ENCODE results near the gene TUBD1. TPM values are rescaled to one million over a fixed set of nuclear protein-coding genes. Genes with fewer than 3 reads are reported as not detected.
"Not testable (repeated sequence)": the region's sequence is repeated elsewhere in the genome, so short reads cannot be mapped to it uniquely, and the experiment has no call there.

TUBD1 gene
- total RNA-seq, 1 donor from 2014 or later: 0.64 TPM

- peaks cover 17 to 22% of the 10 kb centered on the region in 2 donors for H3K36me3 ChIP-seq
- no peaks in the 10 kb centered on the region for H3K27me3 ChIP-seq
- intact Hi-C loops (cut with DNase I): no loop called here
- TF ChIP-seq CTCF (IDR thresholded peaks at IDR 0.05): no peak
- H3K4me3 ChIP-seq: no peak overlapping the region
- H3K9me3 ChIP-seq: no peaks in the 10 kb centered on the region
- DNase-seq (ENCODE audit: low spot score in 2 of 2): peak in 1 of 2 donors; percentile 16
- H3K4me1 ChIP-seq: peaks cover 0 to 15% of the 10 kb centered on the region in 2 donors
- no peak overlapping the region for H3K27ac ChIP-seq
Observed at GRCh38 chr17:59858167-59858816, 34.5 kb downstream of the TUBD1 start.

GRCh38 chr17:59856859-59857794 lies 35.6 kb downstream of the TUBD1 start:
- H3K27ac ChIP-seq: peak overlapping the region in 1 of 2 donors; percentile 63
- H3K4me3 ChIP-seq: no peak overlapping the region
- intact Hi-C loops (cut with DNase I): no loop called here

GRCh38 chr17:59853919-59854729 lies 38.6 kb downstream of the TUBD1 start:
- H3K36me3 ChIP-seq; H3K4me3 ChIP-seq; H3K9me3 ChIP-seq; H3K27me3 ChIP-seq; intact Hi-C loops (cut with DNase I): not testable (repeated sequence)
- peak in 1 of 2 donors; percentile 51 for DNase-seq (ENCODE audit: low spot score in 2 of 2)
- Histone ChIP-seq H3K27ac (peak overlapping the region; percentile 60 to 63), H3K4me1 (peaks cover 0 to 29% of the 10 kb centered on the region in 2 donors)

More at GRCh38 chr17:59856859-59857794, 35.6 kb downstream of the TUBD1 start:
- Histone ChIP-seq H3K36me3 (peaks cover 11% of the 10 kb centered on the region in 2 donors), H3K4me1 (peaks cover 0 to 22% of the 10 kb centered on the region in 2 donors), H3K9me3 (no peaks in the 10 kb centered on the region), H3K27me3 (no peaks in the 10 kb centered on the region)
- TF ChIP-seq CTCF (IDR thresholded peaks at IDR 0.05): no peak
- peak in 1 of 2 donors; percentile 19 for DNase-seq (ENCODE audit: low spot score in 2 of 2)

- peak in 2 of 3 experiments; percentile 9 to 21 for TF ChIP-seq CTCF (IDR thresholded peaks at IDR 0.05)
- peaks cover 0 to 28% of the 10 kb centered on the region in 2 donors for H3K4me1 ChIP-seq
Observed at GRCh38 chr17:59853168-59853918, 39.4 kb downstream of the TUBD1 start.

GRCh38 chr17:59852847-59853167 lies 39.9 kb downstream of the TUBD1 start:
- H3K27ac ChIP-seq: peak overlapping the region; percentile 60 to 63

More at GRCh38 chr17:59853168-59853918, 39.4 kb downstream of the TUBD1 start:
- peak in 1 of 2 donors; percentile 71 for DNase-seq (ENCODE audit: low spot score in 2 of 2)
- intact Hi-C loops (cut with DNase I): no loop called here
- Histone ChIP-seq H3K27me3 (no peaks in the 10 kb centered on the region), H3K9me3 (no peaks in the 10 kb centered on the region), H3K36me3 (no peaks in the 10 kb centered on the region), H3K27ac (peak overlapping the region; percentile 60 to 63), H3K4me3 (no peak overlapping the region)

More at GRCh38 chr17:59852847-59853167, 39.9 kb downstream of the TUBD1 start:
- intact Hi-C loops (cut with DNase I); H3K36me3 ChIP-seq; H3K9me3 ChIP-seq; H3K4me3 ChIP-seq; H3K27me3 ChIP-seq: not testable (repeated sequence)
- H3K4me1 ChIP-seq: peaks cover 0 to 30% of the 10 kb centered on the region in 2 donors
- DNase-seq (ENCODE audit: low spot score in 2 of 2): peak in 1 of 2 donors; percentile 12
